Left colon (tissue), 2 donors: ENCODE measurements around the gene AGRP. TPM values are rescaled to one million over a fixed set of nuclear protein-coding genes. Genes with fewer than 3 reads are reported as not detected.
A peak's percentile ranks its signal among the peaks of the same experiment; 100 is the strongest.

Experiments
- ATAC-seq: fragments of 200-7000 bp; cut with Tn5 transposase; one replicate; pipeline ENCODE4 v1.9.1; 2020; ENCODE audit warnings: mild to moderate bottlenecking, moderate library complexity
- DNase-seq, 2 donors: peaks; one replicate each; pipeline ENCODE4 v3.0.0-alpha.2; 2020
- intact Hi-C, 2 donors: fragments of 100-400 bp; cut with DNase I in 1 of 2; cut with micrococcal nuclease in 1 of 2; formaldehyde crosslinking; loops; one replicate each; pipeline versions ENCODE4 v1.11.2 to v1.14.0; 2022; cut with DNase I, micrococcal nuclease
- total RNA-seq, 2 donors: library from RNA; stranded (reverse); fragmentation: NEBNext Ultra II Directional; extraction: Animal tissue kit (Norgen Biotek cat#: 25700); gene quantifications; one replicate each; pipeline ENCODE4 v1.2.1, GENCODE V29; 2021
- donor health status: DM: no; HTN: no; CAD: no.
- donor health status: DM: yes; HTN: yes; CAD: no.

AGRP gene
- total RNA-seq, 2 donors from 2014 or later: not detected

DNA sequence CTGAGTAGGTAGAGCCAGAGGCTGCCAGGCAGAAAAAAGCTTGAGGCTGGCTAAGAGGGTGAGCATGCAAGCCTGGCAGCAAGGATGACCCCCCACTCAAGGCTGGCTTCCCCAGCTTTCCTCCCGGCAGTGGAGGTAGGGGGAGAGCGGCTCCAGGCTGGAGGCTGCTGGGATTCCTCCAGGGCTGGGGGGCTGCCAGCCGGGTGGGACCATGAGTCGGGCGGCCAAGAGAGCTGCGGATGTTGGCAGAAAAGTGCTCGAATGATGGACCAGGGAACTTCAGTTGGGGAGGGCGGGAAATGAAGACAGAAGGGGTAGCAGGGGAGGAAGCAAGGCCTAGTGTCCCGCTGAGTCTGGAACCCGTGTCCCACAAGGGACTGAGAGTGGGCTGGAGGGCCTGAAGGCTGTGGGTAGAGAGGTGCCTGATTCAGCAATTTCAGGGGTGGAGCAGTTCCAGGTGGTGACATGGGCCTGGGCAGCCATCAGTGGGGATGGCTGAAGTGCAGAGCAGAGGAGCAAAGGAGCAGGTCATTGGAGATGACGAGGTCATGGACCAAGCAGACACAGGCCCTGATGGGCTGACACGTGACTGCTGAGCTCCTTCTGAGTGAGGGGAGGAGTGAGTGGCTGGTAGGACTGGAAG lies 32.2 kb downstream of the AGRP start:
- intact Hi-C loops: no loop called here
- ATAC-seq: no peak
- peak; percentile 24 to 26 for DNase-seq

DNA sequence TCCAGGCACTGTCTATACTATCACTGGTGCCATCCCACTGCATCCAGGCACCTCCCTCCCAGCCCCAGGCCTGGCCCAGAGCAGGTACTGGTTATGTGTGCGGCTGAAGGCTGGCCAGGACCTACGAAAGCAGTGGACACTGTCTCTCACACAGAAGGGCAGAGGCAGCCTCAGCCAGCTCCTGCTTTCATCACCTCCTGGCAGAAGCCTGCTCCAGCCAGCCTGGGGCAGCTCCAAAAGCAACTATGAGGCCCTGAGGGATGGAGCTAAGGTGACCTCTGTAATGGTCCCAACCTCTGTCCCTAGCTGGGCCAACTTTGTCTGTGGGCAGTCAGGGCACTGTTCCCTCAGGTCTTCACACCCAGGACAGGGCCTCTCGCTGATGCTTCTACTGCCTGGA lies 33.6 kb downstream of the AGRP start:
- DNase-seq: peak in 1 of 2 donors; percentile 15
- intact Hi-C loops: no loop called here
- no peak for ATAC-seq

DNA sequence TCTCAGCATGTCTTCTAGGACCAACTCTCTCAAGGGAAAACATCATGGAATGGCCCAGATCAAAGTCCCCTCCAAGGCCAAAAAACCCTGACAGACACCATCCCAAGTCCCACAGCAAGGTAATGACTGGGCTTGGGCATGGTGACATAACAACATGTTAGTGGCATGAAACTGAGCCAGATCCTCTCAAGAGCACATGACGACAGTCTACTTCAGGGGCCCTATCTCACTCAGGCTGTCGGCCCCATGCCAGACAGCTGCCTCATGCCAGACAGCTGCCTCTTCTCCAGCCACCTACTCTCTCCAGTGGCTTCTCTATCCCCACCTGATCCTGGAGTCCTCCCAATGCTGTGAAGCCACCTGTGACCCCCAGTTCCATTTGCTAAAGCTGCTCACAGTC lies 34.0 kb downstream of the AGRP start:
- ATAC-seq (no peak), DNase-seq (no peak)
- intact Hi-C loops: no loop called here

DNA sequence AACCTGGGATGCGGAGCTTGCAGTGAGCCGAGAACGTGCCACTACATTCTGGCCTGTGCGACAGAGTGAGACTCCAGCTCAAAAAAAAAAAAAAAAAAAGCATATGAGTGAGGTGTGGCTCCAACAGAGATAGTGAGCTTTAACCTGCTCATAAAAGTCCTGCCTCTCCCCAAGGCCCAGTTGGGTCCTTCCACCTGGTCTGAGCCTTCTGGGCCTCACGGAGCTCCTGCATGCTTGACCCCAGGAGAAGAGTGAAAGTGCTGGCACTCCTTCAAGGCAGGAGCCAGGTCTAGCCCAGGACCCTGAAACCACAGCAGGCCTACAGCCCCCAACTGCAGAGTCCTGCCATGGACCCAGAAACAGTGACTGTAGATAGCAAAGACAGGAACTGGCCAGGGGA lies 34.8 kb downstream of the AGRP start:
- ATAC-seq (peak; percentile 63), DNase-seq (peak in 1 of 2 donors; percentile 51)
- intact Hi-C loops: no loop called here

DNA sequence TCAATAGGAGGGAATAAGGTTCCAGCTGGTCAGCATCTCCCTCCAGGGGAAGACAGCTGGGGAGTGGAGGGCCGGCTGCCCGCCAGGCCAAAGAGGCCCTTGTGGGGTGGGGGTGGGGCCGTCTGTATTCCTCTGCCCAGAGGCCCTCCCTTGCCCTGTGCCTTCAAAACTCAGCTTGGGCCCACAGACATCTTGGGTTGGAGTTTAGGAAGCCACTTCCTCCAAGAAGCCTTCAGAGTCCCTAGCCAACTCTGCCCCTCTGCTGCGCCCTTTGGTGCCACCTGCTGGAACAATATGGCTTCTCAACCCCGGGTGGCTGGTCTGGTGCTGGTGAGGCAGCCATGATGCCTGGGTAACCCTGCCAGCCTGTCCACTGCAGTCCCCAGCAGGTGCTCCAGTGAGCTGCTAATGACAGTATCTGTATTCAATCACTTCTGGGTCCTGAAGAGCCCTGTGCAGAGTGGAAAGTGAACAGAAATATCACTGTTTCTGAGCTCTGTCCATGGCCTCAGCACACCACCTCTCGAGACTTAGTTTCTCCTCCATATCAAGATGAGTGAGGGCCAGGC lies 35.8 kb downstream of the AGRP start:
- ATAC-seq (peak; percentile 44), DNase-seq (peak in 1 of 2 donors; percentile 80)
- intact Hi-C loops: no loop called here

DNA sequence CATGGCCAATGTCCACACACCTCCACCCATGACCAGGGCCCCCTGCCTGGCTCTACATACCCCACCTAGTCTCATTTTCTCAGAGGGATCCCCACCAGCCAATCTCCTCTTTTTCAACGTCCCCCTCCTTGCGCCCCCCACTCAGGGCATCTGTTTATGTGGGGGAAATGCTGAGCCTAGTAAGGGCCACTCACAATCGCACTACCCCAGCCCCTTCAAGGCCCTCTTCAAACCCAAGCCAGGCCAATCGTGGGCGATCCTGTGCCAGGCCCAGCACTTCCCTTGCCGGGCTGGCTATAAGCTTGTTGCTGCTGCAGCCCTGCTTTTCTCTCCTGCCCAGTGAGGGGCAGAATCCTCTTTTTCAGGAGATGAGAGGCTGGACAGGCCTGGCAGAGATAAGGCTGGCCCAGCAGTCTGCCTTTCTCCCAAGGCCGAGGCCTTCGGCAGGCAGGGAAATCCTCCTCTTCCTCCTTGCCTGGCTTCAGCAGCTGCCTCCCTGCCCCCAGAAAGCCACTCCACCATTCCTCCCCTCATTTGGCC lies 36.3 kb downstream of the AGRP start:
- intact Hi-C loops: no loop called here
- DNase-seq: peak in 1 of 2 donors; percentile 24
- ATAC-seq: no peak

DNA sequence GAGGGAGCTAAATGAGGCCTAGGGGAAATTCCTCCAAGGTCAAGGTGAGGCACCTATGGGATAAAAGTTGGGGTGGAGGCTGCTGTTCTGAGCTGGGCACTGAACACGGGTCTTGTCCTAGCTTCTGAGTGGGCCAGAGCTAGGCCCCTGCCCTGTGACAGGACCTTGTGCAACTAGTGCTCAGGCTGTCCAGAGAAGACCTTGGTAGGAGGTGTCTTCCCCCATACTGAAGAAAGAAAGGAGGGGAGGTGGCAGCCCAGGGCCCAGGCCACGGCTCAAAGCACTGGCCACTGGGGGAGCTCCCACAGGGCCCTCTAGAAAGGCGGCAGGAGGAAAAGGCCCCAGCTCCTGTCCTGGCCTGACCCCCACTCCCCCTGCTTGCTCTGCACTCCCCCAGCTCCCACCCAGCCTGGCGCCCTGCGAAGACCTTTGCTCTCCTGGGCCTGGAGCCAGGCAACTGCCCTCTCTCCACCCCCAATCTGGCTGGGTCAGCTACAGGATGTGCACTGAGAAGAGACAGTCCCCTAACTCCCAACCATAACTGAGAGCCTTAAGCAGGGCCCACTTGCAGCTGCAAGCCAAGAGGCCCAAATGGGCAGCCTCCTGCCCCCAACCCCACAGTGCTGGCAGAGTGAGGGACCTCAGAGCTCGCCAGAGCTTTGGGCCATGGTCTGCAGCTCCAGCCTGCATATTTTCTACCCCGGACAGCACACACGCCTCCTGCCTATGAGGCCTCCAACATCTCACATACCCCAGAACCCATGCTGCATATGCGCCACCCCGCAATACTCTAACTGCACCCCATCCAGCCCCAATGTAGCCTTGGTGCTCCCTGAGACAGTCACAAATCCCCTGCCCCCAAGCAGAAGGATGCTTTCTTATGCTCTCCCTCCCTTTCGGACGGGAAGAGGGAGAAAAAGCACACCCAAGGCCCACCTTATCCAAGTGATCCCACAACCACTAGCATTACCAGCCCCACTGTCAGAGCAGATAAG lies 37.1 kb downstream of the AGRP start:
- DNase-seq: peak; percentile 76 to 78
- peak; percentile 31 for ATAC-seq
- intact Hi-C loops: no loop called here

DNA sequence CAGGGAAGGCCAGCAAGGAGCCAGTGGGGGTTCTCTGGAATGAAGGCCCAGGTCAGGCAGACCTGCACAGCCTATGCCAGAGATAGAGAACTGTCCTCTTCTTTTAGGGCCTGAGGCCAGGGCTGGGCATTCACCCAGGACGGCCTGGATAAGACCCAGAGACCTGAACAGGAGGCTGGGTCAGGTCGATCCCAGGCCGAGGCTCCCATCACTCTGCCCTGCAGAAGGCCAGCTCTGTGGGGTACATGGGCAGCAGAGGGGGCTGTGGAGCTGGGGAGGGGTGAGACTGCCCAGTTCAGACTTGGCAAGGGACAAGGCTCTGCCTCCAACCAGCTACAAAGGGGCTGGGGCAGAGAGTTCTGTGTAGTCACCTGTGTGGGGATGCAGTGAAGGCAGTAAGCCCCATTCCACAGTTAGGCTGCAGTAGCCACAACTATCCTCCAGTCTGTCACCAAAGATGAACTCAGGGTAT lies 37.9 kb downstream of the AGRP start:
- peak in 1 of 2 donors; percentile 23 for DNase-seq
- ATAC-seq: no peak
- intact Hi-C loops: no loop called here

DNA sequence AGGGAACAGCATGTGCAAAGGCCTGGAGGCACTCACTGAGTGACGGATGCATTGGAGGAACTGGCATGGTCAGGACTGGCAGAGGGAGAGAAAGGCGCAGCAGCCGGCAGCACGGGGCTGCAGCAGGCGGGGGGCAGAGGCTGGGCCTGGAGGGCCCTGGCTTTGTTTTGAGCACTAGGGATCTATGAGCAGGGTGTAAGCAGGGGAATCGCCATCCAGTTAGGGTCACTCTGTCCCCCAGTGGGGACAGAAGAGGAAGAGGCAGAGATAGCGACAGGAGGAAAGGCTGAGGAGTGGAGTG lies 38.3 kb downstream of the AGRP start:
- DNase-seq (no peak), ATAC-seq (no peak)
- intact Hi-C loops: no loop called here

DNA sequence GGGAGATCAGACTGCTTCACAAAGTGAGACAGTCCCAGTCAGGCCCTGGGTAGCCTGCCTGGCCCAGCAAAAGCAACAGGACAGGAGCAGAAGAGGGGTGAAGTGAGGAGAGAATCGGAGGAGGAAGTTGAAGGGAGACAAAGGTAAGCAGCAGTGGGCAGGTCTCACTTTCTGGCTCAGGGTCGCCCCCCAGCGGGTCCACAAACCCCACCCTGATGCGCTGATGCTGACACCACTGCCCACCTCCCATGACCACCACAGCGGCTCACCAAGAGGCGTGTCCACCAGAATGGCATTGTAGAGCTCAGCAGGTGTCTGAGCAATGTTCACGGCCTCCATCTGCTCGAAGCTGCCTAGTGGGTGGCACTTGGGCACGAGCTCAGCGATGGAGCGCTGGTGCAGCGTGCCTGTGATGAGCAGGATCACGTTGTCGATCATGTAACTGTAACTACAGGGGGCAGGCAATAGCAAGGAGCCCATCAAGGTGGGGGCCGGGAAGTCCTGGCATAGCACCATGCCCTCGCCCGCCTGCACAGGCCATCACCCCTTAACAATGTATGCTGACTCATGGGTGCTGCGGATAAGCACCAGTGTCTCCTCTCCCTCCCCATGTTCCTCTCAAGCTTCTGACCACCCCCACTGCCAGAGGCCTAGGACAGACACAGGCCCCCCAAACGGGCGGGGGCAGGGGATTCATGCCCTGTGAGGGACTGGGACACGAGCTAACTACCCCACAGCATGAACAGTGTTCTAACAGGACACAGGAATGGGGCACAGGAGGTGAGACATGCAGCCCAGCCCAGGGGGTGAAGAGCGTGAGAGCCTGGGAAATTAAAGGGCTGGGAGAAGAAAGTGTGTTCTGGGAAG lies 38.9 kb downstream of the AGRP start:
- ATAC-seq (no peak), DNase-seq (peak in 1 of 2 donors; percentile 7)
- intact Hi-C loops: no loop called here

DNA sequence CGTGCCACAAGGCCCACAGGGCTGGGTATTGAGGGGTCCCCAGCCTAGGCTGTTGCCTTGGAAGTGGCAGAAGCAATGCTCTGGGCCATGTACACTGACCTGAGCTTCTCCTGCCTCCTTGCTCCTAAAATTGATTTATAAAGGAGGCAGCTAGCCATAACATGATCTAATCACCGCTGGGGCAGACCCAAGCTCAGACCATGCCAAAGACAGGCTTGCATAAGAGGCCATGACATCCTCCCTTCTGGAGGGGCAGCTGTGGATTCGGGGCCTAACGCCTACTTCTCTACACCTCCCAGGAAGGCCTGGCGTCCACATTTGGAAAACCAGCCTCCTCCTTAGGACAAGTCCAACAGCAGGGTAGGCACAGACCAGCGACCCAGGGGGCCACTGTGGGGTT lies 40.1 kb downstream of the AGRP start:
- intact Hi-C loops: no loop called here
- ATAC-seq (no peak), DNase-seq (peak in 1 of 2 donors; percentile 26)

DNA sequence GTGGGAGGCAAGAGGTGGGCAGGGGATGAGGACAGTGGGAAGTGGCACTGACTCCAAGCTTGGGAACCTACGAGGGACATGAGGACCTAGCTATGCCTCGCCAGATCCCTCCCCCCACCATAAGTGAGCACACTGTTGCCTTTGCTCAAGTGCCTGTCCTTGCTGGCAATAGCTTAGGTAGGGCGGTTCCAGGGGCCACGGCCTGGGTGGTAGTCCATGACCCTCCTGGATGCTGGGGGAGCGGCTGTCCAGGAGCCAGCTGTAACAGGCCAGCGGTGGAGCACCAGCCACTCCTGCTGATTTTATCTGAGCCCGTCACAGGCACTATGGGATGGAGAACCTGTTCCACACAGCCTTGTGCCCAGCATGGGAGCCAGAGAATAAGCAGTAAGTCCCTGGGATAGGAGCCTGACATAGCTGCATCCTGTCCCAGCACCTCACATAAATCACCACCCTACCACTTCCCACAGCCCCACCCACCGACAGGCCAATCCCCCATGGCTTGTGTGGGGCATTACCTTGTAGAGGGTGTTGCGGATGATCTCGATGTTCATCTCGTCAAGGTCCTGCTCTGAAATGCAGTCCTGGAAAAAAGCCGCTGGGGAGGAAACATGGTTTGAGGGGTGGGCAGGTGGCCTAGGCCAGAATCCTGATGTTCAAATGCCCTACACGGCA lies 40.6 kb downstream of the AGRP start:
- intact Hi-C loops: no loop called here
- DNase-seq (peak in 1 of 2 donors; percentile 17), ATAC-seq (no peak)

DNA sequence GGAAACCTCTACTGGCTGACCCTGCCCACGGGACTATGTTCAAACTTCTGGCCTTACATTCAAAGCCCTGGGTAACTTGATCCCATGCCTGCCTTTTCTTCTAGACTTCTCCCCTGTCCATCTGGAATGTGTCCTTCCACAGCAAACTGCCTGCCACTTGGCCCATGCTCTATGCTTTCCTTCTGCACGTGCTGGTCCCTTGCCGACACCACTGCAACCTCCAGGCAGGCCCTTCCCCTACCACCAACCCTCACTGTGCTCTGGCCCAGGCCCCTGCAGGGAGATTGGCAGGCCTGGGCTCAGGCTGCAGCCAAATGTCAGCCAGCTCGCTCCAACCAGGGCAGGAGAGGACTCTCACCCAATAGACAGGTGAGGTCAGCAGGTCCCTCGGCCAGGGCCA lies 41.4 kb downstream of the AGRP start:
- peak in 1 of 2 donors; percentile 16 for DNase-seq
- intact Hi-C loops: no loop called here
- ATAC-seq: no peak

DNA sequence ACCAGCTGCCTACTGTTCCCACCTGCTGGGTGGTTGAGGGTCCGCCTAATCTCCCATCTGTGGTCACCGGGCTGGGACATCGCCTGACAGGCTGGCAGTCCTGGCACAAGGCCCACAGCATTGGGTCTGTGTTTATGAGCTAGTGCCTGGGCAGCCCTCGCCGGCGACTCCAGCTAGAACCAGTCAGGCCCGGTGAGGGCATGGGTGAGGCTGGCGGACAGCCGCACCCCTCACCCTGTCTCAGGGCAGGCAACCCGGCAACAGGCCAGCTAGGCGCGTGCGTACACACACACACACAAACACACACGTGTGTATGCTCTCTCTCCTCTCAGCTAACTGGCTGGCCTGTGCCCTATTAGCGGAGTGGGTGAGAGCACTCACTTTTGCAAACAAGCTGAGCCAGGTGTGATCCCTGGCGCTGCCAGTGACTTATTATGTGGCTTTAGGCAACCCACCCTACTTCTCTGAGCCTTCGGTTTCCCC lies 42.0 kb downstream of the AGRP start:
- intact Hi-C loops: no loop called here
- DNase-seq: peak; percentile 96 to 98

DNA sequence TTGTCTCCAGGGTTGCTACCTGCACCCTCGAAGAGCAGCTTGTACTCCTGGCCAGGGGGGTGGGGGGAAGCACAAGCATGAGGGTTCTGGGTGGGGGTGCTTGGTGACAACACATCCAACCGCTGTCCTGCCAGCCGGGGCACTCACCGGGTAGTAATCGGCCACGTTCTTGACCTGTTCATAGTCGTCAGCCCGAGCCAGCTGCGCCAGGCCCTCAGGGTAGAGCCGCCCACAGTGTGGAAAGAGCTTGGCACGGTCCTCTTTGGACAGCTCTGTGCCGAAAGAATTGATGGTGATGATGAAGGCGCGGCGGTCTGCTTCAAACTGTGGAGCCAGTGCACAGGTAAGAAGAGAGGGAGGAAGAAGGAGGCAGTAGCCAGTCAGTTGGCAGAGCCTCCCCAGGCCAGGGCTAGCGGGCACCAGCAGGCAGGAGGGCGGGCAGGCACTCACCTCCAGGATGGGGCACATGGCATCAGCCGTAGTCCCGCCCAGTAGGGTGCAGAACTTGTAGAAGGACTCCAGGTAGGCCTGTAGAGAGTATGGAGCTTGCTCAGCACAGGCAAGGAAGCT lies 44.4 kb downstream of the AGRP start:
- DNase-seq: peak in 1 of 2 donors; percentile 39

More for the DNA sequence above, 42.0 kb downstream of the AGRP start:
- ATAC-seq: peak; percentile 79

DNA sequence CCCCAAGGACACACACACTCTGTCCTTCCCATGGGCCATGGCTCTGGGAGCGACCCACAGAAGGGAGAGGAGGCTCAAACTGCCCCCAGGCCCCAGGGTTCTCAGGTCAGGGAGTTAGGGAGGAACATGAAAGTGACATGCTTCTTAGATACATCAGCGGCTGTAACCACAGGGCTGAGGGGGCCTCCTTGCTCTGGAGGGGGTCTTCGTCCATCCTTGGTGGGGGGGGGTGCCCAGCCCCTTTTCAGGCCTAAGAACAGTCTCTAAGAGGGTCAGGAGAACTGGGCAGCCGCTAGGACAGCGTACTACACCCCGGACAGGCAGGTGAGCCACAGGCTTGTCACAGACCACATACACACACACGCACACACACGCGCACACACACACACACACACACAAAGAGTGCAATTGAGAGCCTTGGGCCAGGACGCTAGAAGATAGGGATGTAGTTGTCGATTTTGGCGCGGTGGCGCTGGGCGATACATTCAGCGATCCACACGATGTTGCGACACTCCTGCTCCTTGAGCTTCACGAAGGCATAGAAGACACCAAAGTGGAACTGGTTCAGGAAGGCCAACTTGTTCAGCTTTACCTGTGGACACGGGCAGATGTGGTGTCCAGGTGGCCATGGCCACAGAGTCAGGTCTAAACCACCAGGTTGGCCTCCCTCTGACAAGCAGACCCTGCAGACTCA lies 45.1 kb downstream of the AGRP start:
- intact Hi-C loops: no loop called here
- ATAC-seq (no peak), DNase-seq (no peak)

More for the DNA sequence above, 44.4 kb downstream of the AGRP start:
- peak; percentile 1 for ATAC-seq
- intact Hi-C loops: no loop called here

DNA sequence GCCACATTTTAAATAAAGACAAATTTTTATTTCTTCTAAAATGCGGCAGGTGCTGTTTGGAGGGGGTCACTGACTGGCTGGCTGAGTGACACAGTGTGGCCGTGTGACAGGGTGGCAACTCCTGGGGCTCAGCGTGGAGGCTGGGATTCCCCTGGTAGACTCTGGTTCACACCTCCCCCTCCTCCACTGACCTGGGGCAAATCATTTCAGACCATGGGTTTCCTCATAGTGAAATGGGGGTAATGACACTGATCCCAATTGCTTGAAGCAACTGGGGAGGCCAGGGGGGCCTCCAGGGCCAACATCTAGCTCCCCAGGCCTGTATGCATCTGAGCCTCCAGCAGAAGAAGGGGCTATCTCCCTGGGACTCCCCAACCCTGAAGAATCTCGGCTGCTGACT lies 45.8 kb downstream of the AGRP start:
- intact Hi-C loops: no loop called here
- DNase-seq: no peak
- no peak for ATAC-seq
